ENCODE measurements around the gene MPDU1.

Gene MPDU1

DNA sequence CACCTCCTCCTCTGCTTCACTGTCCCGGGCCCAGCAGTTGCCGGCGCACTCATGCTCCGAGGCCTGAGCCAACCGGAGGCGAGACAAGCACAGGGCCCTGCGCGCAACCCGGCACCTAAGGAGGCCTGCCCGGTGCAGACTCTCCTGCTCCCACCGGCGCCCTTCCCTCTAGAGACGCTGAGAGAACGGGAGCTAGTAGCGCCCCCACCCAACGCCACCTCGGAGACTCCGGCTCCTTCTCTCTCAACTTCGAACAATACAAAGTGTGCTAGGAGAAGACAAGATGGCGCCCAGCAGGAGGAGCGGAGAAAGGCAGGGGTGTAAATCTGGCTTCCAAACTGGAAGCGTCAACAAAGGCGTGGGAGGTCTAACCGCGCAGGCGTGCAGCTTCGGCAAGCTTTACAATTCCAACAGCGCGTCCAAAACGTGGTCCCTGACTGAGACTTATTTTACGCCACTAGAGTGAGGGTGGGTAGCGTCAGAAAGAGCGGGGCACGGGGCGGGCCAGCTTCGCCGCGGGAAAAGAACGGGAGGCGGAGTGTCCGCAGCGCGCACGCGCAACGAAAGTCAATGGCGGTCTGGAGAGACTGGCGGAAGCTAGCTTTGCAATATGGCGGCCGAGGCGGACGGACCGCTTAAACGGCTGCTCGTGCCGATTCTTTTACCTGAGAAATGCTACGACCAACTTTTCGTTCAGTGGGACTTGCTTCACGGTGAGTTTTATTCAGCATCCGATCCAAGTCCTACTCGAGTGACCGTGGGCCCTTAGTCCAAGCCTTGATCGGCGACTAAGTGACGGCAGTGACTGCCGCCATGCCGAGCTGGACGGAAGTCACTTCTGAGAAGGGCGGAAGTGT, at the start of gene MPDU1:
Gene MPDU1, plus strand, starts transcription at position 600 of the 857 bp plus-strand sequence. Its CDS starts 11 bp downstream, at position 611.
- DNase-seq (ENCODE audit: extremely low read depth in 1 of 2, low read depth in 1 of 2): peak; percentile 91

DNA sequence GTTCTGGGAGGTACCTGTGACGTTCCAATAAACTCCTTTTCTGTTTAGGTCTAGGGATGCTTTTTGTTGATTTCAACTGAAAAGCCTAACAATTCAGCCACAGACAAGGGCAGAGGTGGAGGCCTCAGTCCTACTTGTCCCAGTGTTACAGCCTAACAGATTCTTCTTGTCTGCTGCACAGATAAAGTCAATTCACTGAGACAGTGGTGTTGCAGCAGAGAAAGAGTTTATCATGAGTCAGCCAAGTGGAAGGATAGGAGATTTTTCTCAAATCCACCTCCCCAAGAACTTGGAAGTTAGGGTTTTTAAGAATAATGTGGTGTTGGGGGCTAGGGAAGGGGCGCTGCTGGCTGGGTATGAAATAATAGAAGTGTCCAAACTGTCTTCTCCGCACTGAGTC, 45.6 kb upstream of the MPDU1 start:
- no peak for DNase-seq (ENCODE audit: extremely low read depth in 1 of 2, low read depth in 1 of 2)

DNA sequence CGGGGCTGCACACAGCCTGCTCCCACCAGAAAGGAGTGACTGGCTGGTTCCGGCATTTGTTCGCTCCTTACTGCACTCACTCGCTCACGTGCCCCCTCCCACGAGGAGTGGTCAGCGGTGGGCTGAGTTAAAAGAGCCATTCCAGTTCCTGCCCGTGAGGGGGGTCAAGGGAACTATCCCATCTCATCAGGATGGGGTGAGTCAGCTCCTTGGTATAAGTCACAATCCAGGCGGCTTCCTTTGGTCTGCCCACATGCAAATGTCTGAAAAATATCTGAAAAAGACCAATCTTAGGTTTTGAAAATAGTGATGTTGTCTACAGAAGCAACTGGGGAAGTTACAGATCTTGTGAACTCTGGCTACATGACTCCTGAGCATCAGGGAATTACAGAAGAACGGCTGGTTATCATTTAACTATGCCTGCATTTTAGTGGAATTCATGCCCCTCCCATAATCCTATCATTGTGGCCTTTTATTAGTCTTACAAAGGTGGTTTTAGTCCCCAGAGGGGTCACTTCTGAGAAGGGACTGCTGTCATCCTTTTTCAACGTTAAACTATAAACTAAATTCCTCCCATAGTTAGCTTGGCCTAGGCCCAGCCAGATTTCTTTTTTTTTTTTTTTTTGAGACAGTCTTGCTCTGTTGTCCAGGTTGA, 44.6 kb upstream of the MPDU1 start:
- no peak for DNase-seq (ENCODE audit: extremely low read depth in 1 of 2, low read depth in 1 of 2)

DNA sequence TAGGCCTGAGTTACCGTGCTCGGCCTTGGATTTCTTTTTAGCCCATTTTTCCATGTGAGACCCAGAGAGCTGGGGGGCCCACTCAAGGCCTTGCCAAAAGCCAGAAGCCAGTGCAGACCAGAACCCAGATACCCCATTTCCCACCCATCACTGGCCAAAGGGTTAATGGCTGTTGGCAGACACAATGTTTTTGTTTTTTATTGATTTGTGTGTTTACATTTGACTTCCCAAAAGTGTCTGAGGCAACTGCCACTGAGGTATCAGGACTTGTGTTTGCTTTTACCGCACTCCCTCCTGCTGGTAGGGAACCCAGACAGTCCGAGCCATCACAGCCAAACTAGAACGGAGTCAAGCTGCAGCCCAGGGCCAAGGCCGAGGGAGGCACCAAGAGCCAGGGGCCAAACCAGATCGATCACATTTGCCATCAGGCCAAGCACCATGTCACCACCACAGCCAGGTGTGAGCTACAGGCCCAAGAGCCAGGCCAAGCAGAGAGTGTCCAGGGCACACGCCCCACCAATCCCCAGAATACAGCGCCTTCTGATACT, 42.5 kb upstream of the MPDU1 start:
- no peak for DNase-seq (ENCODE audit: extremely low read depth in 1 of 2, low read depth in 1 of 2)

DNA sequence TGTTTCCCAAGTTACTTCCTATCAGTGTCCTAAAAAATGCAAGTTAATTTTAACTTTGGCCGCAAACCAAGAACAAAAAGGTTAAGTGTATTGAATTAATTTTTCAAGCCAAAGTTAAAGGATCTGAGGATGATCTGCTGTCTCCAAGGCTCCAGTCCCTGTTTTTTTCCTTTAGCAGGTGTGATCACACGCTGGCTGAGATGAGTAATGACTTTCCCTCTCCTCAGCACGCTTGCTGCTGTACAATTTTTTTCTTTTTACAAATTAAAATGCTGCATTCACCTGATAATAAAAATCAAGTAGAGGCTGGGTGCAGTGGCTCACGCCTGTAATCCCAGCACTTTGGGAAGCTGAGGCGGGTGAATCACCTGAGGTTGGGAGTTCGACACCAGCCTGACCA, 38.7 kb upstream of the MPDU1 start:
- DNase-seq (ENCODE audit: extremely low read depth in 1 of 2, low read depth in 1 of 2): no peak

DNA sequence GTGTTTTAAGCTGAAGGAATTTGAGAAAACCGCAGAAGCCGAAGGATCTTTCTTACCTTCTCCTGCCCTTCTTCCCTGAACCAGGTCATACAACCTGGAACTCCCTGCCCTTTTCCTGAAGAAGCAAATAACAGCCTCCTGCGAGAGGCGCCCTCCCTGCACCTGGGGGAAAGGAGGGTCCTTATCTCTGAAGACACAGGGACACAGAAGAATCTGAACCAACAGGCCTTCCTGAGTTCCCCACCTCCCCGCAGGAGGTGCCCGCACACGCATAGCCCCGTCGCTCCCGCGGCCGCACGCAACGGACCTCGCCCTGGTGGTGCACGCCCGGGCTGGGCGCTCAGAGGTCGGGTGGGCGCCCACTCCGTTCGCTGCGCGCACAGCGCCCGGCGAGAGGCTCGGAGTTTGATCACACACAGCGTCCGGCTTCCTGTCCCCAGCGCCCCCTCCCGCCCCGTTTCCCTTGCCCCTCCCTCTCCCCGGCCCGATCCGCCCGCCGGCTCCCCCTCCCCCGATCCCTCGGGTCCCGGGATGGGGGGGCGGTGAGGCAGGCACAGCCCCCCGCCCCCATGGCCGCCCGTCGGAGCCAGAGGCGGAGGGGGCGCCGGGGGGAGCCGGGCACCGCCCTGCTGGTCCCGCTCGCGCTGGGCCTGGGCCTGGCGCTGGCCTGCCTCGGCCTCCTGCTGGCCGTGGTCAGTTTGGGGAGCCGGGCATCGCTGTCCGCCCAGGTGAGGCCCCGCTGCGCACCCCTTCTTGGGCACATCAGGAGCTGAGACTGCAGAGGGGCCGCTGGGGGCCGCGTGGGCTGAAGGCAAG, 34.9 kb upstream of the MPDU1 start, which contains the start of gene TNFSF12:
Gene TNFSF12, plus strand, starts transcription at position 474 of the 816 bp plus-strand sequence. Its CDS starts 96 bp downstream, at position 570.
- no peak for DNase-seq (ENCODE audit: extremely low read depth in 1 of 2, low read depth in 1 of 2)

DNA sequence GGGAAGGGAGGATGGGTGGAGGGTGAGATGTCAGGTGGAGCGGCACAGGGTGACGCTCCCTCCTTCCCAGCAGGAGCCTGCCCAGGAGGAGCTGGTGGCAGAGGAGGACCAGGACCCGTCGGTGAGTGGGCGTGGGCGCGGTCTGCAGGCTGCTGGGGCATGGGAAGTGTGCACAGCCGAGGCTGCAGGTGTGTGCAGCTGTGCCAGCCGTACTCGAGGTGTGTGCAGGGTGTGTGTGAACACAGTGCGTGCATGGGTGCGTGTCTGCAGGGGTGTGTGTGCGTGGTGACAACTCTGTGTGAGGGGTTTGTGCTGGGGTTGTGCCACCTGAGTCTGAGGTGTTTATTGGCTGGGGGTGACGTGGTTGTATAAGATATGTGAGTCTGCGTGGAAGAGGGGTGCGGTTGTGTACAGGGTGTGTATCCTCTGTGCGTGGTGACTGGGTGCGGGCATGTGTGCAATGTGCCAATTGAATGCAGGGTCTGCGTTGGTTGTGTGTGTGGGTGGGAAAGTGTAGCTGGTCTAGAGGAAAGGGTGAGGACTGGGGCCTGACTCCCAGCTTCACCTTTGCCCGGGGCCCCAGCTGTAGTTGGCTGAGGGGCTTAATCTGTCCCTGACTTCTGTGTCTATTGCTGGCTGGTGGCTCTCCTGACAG, 34.1 kb upstream of the MPDU1 start:
- no peak for DNase-seq (ENCODE audit: extremely low read depth in 1 of 2, low read depth in 1 of 2)

DNA sequence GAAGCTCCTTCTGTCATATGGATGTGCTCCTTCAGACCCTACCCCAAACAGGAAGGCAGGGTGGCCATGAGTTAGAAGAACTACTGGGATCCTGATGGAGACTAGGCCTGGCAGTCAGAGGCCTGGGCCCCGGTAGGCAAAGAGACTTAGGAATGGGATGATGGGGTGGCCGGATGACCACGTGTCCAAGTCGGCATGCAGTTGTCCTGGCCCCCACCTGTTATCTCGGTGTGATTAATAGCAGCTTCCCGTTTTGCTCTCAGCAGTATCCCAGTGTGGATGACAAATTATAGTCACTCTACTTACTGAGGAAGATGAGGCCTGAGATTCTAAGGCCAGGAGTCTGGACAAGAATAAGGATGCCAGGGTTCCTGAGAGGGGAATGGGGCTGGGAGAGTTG, 33.3 kb upstream of the MPDU1 start:
- no peak for DNase-seq (ENCODE audit: extremely low read depth in 1 of 2, low read depth in 1 of 2)

DNA sequence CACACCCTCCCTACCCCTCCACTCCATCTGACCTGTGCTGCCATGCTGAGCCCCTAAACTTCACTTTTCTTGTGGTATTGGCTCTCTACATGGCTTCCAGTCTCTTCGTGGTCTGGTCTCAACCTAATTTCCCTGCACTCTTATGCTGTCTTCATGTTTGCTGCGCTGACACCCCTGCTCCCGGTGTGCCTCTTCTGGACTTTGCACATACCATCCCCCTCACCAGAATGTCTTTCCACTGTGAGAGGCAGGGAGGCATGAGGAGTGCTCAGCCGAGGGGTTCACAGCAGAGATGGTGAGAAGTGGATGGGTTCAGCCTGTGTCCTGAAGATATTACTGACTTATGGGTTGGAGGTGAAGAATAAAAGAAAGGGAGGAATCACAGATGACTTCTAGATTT, 32.3 kb upstream of the MPDU1 start:
- no peak for DNase-seq (ENCODE audit: extremely low read depth in 1 of 2, low read depth in 1 of 2)

DNA sequence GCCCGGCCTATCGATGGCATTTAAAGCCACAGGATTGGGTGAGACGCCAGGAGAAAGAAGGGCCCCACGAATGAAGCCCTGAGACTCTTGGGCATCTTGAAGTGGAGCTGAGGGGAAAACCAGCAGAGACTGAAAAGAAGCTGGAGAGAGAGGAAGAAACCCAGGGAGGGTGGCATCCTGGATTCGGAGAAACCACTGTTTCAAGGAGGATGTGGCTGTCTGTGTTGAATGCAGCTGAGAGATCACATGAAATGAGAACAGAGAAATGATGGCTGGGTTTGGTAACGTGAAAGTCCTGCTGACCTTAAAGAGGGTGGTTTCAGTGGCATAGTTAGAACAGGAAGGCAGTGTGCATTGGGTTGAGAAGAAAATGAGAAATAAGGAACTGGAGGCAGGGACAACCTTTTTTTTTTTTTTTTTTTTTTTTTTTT, 31.0 kb upstream of the MPDU1 start:
- no peak for DNase-seq (ENCODE audit: extremely low read depth in 1 of 2, low read depth in 1 of 2)

DNA sequence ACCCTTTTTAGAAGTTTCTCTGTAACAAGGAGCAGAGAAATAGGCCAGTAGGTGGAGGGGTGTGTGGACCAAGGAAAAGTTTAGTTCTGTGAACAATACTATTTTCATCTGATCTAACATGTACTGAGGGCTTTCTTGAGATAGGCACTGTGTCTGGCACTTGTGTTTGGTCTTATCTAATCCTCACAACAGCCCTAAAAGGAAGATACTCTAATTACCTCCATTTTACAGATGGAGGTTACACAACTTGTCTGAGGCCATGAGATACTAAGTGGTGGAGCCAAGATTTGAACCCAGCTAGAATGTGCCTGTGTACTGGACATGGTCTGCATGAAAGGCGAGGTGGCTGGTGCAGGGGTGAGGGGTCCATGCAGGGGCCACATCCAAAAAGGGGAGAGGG, 30.3 kb upstream of the MPDU1 start:
- DNase-seq (ENCODE audit: extremely low read depth in 1 of 2, low read depth in 1 of 2): no peak

DNA sequence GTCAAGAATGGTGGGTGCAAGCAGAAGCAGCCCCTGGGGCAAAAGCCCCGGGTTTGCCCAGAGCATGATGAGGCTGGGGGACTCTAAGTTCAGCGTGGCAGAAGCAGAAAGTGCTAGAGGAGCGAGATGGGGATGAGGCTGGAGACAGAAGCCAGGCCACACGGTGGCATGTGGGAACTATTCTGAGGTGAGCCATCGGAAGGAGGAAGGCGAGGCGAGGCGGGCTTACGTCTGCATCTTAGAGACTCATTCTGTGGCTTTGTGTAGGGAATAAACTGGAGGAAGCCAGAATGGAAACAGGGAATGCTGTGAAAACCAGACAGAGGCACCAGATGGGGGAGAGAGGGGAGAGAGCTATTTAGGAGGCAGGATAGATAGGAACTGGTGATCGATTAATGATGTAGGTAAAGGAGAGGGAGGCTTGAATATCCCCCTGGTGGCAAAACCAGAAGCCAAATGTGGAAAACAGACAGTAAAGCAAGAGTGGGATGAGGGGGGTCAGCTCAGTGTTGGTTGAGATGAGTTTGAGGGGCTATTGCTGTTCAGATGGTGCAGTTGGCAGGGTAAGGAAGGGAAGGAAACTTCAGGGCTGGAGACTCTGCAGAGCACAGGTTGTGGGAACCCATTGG, 28.2 kb upstream of the MPDU1 start:
- DNase-seq (ENCODE audit: extremely low read depth in 1 of 2, low read depth in 1 of 2): no peak

DNA sequence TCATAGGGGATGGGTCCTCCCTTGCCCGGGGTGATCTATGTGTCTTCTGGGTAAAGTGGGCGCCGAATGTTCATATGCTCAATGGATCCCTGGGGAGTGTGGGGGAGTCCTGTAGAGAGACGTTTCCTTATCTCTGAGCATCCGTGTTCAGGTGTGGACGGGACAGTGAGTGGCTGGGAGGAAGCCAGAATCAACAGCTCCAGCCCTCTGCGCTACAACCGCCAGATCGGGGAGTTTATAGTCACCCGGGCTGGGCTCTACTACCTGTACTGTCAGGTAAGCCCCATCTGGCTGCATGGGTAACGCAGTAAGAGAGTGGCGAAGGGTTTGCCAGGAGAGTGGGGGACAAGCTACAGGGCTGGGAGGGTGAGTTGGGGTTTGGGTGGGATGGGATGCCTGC, 27.0 kb upstream of the MPDU1 start:
- no peak for DNase-seq (ENCODE audit: extremely low read depth in 1 of 2, low read depth in 1 of 2)

DNA sequence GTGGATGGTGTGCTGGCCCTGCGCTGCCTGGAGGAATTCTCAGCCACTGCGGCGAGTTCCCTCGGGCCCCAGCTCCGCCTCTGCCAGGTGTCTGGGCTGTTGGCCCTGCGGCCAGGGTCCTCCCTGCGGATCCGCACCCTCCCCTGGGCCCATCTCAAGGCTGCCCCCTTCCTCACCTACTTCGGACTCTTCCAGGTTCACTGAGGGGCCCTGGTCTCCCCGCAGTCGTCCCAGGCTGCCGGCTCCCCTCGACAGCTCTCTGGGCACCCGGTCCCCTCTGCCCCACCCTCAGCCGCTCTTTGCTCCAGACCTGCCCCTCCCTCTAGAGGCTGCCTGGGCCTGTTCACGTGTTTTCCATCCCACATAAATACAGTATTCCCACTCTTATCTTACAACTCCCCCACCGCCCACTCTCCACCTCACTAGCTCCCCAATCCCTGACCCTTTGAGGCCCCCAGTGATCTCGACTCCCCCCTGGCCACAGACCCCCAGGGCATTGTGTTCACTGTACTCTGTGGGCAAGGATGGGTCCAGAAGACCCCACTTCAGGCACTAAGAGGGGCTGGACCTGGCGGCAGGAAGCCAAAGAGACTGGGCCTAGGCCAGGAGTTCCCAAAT, 26.4 kb upstream of the MPDU1 start:
- no peak for DNase-seq (ENCODE audit: extremely low read depth in 1 of 2, low read depth in 1 of 2)

DNA sequence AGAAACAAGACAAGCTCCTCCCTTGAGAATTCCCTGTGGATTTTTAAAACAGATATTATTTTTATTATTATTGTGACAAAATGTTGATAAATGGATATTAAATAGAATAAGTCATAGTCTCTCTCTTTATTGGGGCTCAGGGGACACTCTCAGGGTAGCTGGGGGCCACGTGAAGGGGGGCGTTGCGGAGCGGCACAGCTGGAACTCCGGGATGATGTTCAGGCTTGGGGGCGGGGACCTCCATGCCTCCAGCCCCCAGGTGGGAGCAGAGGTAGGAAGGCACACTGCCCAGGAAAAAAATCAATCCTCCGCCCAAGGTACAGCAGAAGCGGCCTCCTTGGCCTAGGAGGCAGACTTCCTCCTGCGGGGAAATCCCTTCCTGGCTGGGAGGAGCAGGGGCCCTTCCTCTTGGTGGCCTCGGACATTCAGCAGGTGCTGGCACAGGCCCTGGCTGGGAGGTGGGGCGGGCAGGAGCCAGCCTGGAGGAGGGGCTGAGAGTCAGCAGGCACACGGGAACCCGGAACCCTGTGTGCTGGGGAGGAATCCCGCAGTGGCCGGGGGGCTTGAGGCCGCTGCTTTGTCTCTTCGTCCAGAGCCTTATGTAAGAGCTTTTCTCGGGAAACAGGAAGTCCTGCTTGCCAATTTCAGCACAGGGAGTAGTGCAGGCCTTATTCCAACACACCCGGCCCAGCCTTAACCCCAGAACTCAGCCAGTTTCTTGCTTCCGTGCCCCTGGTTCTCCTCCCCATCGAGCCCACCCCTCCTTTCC, 25.7 kb upstream of the MPDU1 start:
- DNase-seq (ENCODE audit: extremely low read depth in 1 of 2, low read depth in 1 of 2): no peak

DNA sequence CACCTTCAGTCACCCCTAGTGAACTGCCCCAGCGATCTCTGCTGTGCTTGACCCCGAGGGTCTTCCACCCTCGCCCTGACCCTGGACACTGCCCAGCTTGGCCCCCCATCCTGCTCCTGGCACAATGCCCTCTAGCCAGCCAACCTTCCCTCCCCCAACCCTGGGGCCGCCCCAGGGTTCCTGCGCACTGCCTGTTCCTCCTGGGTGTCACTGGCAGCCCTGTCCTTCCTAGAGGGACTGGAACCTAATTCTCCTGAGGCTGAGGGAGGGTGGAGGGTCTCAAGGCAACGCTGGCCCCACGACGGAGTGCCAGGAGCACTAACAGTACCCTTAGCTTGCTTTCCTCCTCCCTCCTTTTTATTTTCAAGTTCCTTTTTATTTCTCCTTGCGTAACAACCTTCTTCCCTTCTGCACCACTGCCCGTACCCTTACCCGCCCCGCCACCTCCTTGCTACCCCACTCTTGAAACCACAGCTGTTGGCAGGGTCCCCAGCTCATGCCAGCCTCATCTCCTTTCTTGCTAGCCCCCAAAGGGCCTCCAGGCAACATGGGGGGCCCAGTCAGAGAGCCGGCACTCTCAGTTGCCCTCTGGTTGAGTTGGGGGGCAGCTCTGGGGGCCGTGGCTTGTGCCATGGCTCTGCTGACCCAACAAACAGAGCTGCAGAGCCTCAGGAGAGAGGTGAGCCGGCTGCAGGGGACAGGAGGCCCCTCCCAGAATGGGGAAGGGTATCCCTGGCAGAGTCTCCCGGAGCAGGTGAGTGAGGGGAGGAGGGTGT, 24.9 kb upstream of the MPDU1 start, which contains the start of gene TNFSF13:
Gene TNFSF13, plus strand, starts transcription at position 207 of the 776 bp plus-strand sequence. Its CDS starts 290 bp downstream, at position 497.
- no peak for DNase-seq (ENCODE audit: extremely low read depth in 1 of 2, low read depth in 1 of 2)

DNA sequence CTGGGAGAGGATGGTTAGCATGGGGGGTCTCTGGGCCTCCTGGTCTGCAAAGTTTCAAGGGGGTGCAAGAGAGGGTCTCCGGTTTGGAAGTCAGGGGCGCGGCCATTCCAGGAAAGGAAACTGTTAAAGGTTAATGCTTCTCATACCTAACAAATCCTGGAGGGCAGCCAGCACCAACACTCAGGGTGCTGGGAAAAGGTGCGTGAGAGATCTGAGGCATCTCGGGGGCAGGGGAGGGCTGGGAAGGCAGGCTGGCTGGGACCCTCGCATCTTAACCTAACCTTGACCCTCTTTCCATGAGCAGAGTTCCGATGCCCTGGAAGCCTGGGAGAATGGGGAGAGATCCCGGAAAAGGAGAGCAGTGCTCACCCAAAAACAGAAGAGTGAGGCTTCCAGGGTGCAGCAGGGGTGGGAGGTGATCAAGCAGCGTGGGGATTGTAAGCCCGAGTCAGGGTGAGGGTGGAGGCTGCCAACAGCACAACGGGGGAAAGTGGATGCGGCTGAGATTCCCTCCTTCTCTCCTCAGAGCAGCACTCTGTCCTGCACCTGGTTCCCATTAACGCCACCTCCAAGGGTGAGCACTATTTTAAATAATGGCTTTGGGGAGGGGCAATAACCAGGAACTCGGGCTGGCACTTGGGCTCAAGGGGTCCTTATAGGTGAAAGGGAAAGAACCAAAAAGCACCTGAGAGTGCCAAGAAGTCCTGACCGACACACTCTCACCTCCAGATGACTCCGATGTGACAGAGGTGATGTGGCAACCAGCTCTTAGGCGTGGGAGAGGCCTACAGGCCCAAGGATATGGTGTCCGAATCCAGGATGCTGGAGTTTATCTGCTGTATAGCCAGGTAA, 24.1 kb upstream of the MPDU1 start:
- no peak for DNase-seq (ENCODE audit: extremely low read depth in 1 of 2, low read depth in 1 of 2)
